Natural killer cell (primary cell): ENCODE measurements around the gene DDX24. TPM values are rescaled to one million over a fixed set of nuclear protein-coding genes. Genes with fewer than 3 reads are reported as not detected.

ENCODE experiments used
- ATAC-seq, 3 donors: fragments of 150-1000 bp in 2 of 3; fragments of 200-7000 bp in 1 of 3; cut with Tn5 transposase; 1 replicate in 1 of 3; 2 replicates in 2 of 3; pipeline ENCODE4 v1.10.0; 2021; ENCODE audit warnings: mild to moderate bottlenecking in 2 of 3, moderate library complexity in 2 of 3
- DNase-seq, 2 donors: peaks; one replicate each; pipeline versions ENCODE4 v3.0.0 to v3.0.0-alpha.2; 2013 to 2021; ENCODE audit warnings: mixed read lengths in 1 of 2
- H3K27ac ChIP-seq: one replicate; pipeline ENCODE4 v1.5.1; 2013; ENCODE audit warnings: mild to moderate bottlenecking, low read length
- H3K27me3 ChIP-seq: one replicate; pipeline ENCODE4 v1.6.1; 2013; ENCODE audit warnings: low read length; ENCODE audit not compliant: control insufficient read depth, insufficient read depth
- H3K36me3 ChIP-seq: one replicate; pipeline ENCODE4 v1.6.1; 2013; ENCODE audit warnings: low read length; ENCODE audit not compliant: control insufficient read depth, insufficient read depth
- H3K4me1 ChIP-seq: one replicate; pipeline ENCODE4 v1.6.1; 2013; ENCODE audit warnings: low read length; ENCODE audit not compliant: control insufficient read depth, insufficient read depth
- H3K4me3 ChIP-seq: one replicate; pipeline ENCODE4 v1.5.1; 2013; ENCODE audit warnings: low read length
- H3K9me3 ChIP-seq: one replicate; pipeline ENCODE4 v1.6.1; 2013; ENCODE audit warnings: low read length; ENCODE audit not compliant: control insufficient read depth, insufficient read depth
- H3K27ac Mint-ChIP-seq, 2 donors: one replicate each; pipeline ENCODE4 v1.8.0; 2022; ENCODE audit warnings: mild to moderate bottlenecking in 2 of 2, mixed read lengths in 2 of 2, moderate library complexity in 1 of 2
- H3K27me3 Mint-ChIP-seq, 2 donors: one replicate each; pipeline ENCODE4 v1.8.0; 2022; ENCODE audit warnings: low read depth in 2 of 2, mixed read lengths in 2 of 2
- H3K36me3 Mint-ChIP-seq: one replicate; pipeline ENCODE4 v1.8.0; 2022; ENCODE audit warnings: mixed read lengths
- H3K4me1 Mint-ChIP-seq, 2 donors: one replicate each; pipeline ENCODE4 v1.8.0; 2022; ENCODE audit warnings: mixed read lengths in 2 of 2
- H3K4me3 Mint-ChIP-seq: one replicate; pipeline ENCODE4 v1.8.0; 2022; ENCODE audit warnings: mild to moderate bottlenecking, moderate library complexity, mixed read lengths
- H3K9me3 Mint-ChIP-seq, 2 donors: one replicate each; pipeline ENCODE4 v1.8.0; 2022; ENCODE audit warnings: mixed read lengths in 2 of 2
- CTCF ChIP-seq: fragments of 200-600 bp; IDR thresholded peaks from one replicate; pipeline ENCODE4 v1.8.0; 2022; ENCODE audit warnings: antibody characterized with exemption
- WGBS: methylation state at CpG from one replicate; pipeline ENCODE4 v1.1.7; 2013; ENCODE audit warnings: missing lambda C conversion rate; ENCODE audit not compliant: insufficient coverage; 5-methylcytosine and 5-hydroxymethylcytosine counted together
- intact Hi-C: fragments of 100-400 bp; cut with micrococcal nuclease; formaldehyde crosslinking; loops from one replicate; pipeline ENCODE4 v1.14.2; 2022
- total RNA-seq, 4 donors: library from RNA; stranded (reverse); fragments of 120-200 nt in 1 of 4; gene quantifications; one replicate each; pipeline versions ENCODE4 v1.2.3 to v1.2.4, GENCODE V29; 2013 to 2022

The DDX24 gene
- total RNA-seq, 3 donors from 2014 or later (not counting 1 experiment from before 2014, with no cell fraction given), result 250 to 357 (median 296) TPM

GRCh38 chr14:94097091-94097490 lies 16.1 kb upstream of the DDX24 start:
- Mint-ChIP-seq H3K4me1 (no peaks in the 10 kb centered on the region), H3K36me3 (no peaks in the 10 kb centered on the region), H3K27ac (no peak overlapping the region), H3K9me3 (no peaks in the 10 kb centered on the region), H3K27me3 (no peaks in the 10 kb centered on the region), H3K4me3 (no peak overlapping the region)
- no peaks in the 10 kb centered on the region for H3K36me3 ChIP-seq
- no peak overlapping the region for H3K27ac ChIP-seq
- intact Hi-C loops, result no loop called here
- no peak for TF ChIP-seq CTCF
- H3K4me1 ChIP-seq, result no peaks in the 10 kb centered on the region
- ATAC-seq (no peak), DNase-seq (no peak)
- H3K4me3 ChIP-seq, result no peak overlapping the region
- H3K27me3 ChIP-seq, result no peaks in the 10 kb centered on the region
- 100% methylated on average over 4 of the region's 4 CpGs for WGBS
- no peaks in the 10 kb centered on the region for H3K9me3 ChIP-seq

GRCh38 chr14:94093418-94093817 lies 12.4 kb upstream of the DDX24 start:
- no peaks in the 10 kb centered on the region for H3K9me3 ChIP-seq
- no peak overlapping the region for H3K4me3 Mint-ChIP-seq
- H3K4me1 ChIP-seq, result no peaks in the 10 kb centered on the region
- H3K9me3 Mint-ChIP-seq, result no peaks in the 10 kb centered on the region
- H3K27me3 ChIP-seq, result no peaks in the 10 kb centered on the region
- H3K27ac Mint-ChIP-seq, result no peak overlapping the region
- DNase-seq, result no peak
- H3K36me3 Mint-ChIP-seq, result no peaks in the 10 kb centered on the region
- no peaks in the 10 kb centered on the region for H3K4me1 Mint-ChIP-seq
- ATAC-seq, result no peak
- no peaks in the 10 kb centered on the region for H3K36me3 ChIP-seq
- H3K27ac ChIP-seq, result no peak overlapping the region
- no peak for TF ChIP-seq CTCF
- intact Hi-C loops, result no loop called here
- H3K4me3 ChIP-seq, result no peak overlapping the region
- 100% methylated on average over 2 of the region's 2 CpGs for WGBS
- H3K27me3 Mint-ChIP-seq, result no peaks in the 10 kb centered on the region

GRCh38 chr14:94089479-94089878 lies 8.5 kb upstream of the DDX24 start:
- no peak overlapping the region for H3K4me3 Mint-ChIP-seq
- H3K27me3 ChIP-seq, result no peaks in the 10 kb centered on the region
- no peak for TF ChIP-seq CTCF
- H3K9me3 Mint-ChIP-seq, result no peaks in the 10 kb centered on the region
- H3K36me3 Mint-ChIP-seq, result no peaks in the 10 kb centered on the region
- no peak for ATAC-seq
- no peaks in the 10 kb centered on the region for H3K4me1 ChIP-seq
- no peaks in the 10 kb centered on the region for H3K36me3 ChIP-seq
- no peaks in the 10 kb centered on the region for H3K9me3 ChIP-seq
- no peaks in the 10 kb centered on the region for H3K4me1 Mint-ChIP-seq
- H3K27ac ChIP-seq, result no peak overlapping the region
- DNase-seq, result no peak
- intact Hi-C loops, result no loop called here
- H3K27ac Mint-ChIP-seq, result no peak overlapping the region
- 96% methylated on average over 4 of the region's 4 CpGs for WGBS
- no peak overlapping the region for H3K4me3 ChIP-seq
- no peaks in the 10 kb centered on the region for H3K27me3 Mint-ChIP-seq

DNA sequence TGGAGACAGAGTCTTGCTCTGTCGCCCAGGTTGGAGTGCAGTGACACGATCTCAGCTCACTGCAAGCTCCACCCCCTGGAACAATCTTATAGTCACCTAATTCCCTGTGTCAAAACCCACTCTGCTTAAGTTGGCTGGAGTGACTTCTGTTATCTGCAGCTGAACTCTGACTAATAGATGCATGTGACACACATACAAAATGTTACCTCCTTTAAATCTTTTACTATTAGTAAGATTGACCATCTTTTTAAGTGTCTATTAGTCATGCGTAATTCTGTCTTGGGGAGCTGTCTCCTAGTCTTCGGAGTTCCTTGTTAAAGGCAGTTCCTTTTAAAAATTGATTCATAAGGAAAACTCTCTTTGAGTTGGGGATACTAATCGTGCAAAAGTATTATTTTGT lies 7.5 kb upstream of the DDX24 start:
- H3K4me1 ChIP-seq, result no peaks in the 10 kb centered on the region
- H3K36me3 ChIP-seq, result no peaks in the 10 kb centered on the region
- no peaks in the 10 kb centered on the region for H3K9me3 ChIP-seq
- no peak overlapping the region for H3K27ac ChIP-seq
- Mint-ChIP-seq H3K9me3 (no peaks in the 10 kb centered on the region), H3K27me3 (no peaks in the 10 kb centered on the region), H3K4me1 (no peaks in the 10 kb centered on the region), H3K36me3 (no peaks in the 10 kb centered on the region), H3K27ac (no peak overlapping the region), H3K4me3 (no peak overlapping the region)
- DNase-seq (no peak), ATAC-seq (no peak)
- TF ChIP-seq CTCF, result no peak
- intact Hi-C loops, result no loop called here
- 96% methylated on average over 4 of the region's 5 CpGs for WGBS
- no peak overlapping the region for H3K4me3 ChIP-seq
- H3K27me3 ChIP-seq, result no peaks in the 10 kb centered on the region
